GM10266 (cell line): ENCODE results near the gene AEBP1.

ENCODE experiments used
- DNase-seq: peaks from one replicate; pipeline ENCODE4 v3.0.0; 2012; ENCODE audit errors: extremely low spot score
- CTCF ChIP-seq: IDR thresholded peaks from 2 replicates; pipeline ENCODE4 v1.5.1; 2012; ENCODE audit warnings: mild to moderate bottlenecking, low read depth; ENCODE audit not compliant: control insufficient read depth, insufficient read depth; ENCODE audit errors: missing control alignments

AEBP1 gene

GRCh38 chr7:44152971-44153947 lies 49.1 kb downstream of the AEBP1 start:
- TF ChIP-seq CTCF = no peak

GRCh38 chr7:44153948-44154335 lies 49.8 kb downstream of the AEBP1 start:
- no peak for DNase-seq

More at GRCh38 chr7:44152971-44153947, 49.1 kb downstream of the AEBP1 start:
- no peak for DNase-seq

GRCh38 chr7:44154703-44155102 lies 50.6 kb downstream of the AEBP1 start:
- DNase-seq = no peak
- TF ChIP-seq CTCF = no peak

More at GRCh38 chr7:44153948-44154335, 49.8 kb downstream of the AEBP1 start:
- TF ChIP-seq CTCF = no peak

GRCh38 chr7:44155191-44156185 lies 51.3 kb downstream of the AEBP1 start:
- no peak for DNase-seq
- no peak for TF ChIP-seq CTCF

GRCh38 chr7:44156453-44157010 lies 52.4 kb downstream of the AEBP1 start:
- no peak for DNase-seq
- TF ChIP-seq CTCF = no peak

GRCh38 chr7:44157116-44158080 lies 53.3 kb downstream of the AEBP1 start:
- TF ChIP-seq CTCF = no peak
- DNase-seq = no peak
